HUES48 (cell line): ENCODE data around the gene NCKAP5.

Experiments used
- H3K27ac ChIP-seq: one replicate; pipeline ENCODE4 v1.7.0; 2013; ENCODE audit warnings: low read depth, low read length, inconsistent platforms
- H3K27me3 ChIP-seq: 2 replicates; pipeline ENCODE4 v1.6.1; 2013; ENCODE audit warnings: mild to moderate bottlenecking, low read length; ENCODE audit not compliant: control insufficient read depth, insufficient read depth
- H3K36me3 ChIP-seq: 2 replicates; pipeline ENCODE4 v1.6.1; 2013; ENCODE audit warnings: low read length; ENCODE audit not compliant: control insufficient read depth, insufficient read depth
- H3K4me1 ChIP-seq: 2 replicates; pipeline ENCODE4 v1.6.1; 2013; ENCODE audit warnings: mild to moderate bottlenecking, low read length; ENCODE audit not compliant: control insufficient read depth, insufficient read depth
- H3K4me3 ChIP-seq: 2 replicates; pipeline ENCODE4 v1.5.1; 2013; ENCODE audit warnings: mild to moderate bottlenecking, low read depth, low read length
- H3K9ac ChIP-seq: 2 replicates; pipeline ENCODE4 v1.6.1; 2013; ENCODE audit warnings: mild to moderate bottlenecking, low read depth, low read length, moderate library complexity
- H3K9me3 ChIP-seq: 2 replicates; pipeline ENCODE4 v1.6.1; 2013; ENCODE audit warnings: low read length; ENCODE audit not compliant: control insufficient read depth, insufficient read depth

NCKAP5 gene

DNA sequence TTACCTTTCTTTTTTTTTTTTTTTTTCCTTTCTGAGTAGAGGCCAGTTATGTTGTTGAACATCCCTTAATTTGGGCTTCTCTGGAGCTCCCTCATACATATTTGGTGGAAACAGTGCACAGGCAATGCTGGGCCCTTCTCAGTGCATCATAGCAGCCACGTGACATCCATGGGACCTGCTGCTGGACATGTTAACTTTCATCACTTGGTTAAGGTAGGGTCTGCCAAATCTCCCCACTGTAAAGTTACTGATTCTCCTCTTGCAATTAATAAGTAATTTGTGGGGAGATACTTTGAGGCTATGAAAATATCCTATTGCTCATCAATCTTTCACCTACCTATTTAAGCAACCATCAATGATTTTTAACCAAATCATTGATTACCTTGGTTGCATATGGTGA, 686.7 kb downstream of the NCKAP5 start:
- H3K4me1 ChIP-seq = no peaks in the 10 kb centered on the region
- no peaks in the 10 kb centered on the region for H3K9me3 ChIP-seq
- H3K27me3 ChIP-seq = no peaks in the 10 kb centered on the region
- H3K36me3 ChIP-seq = no peaks in the 10 kb centered on the region
- H3K4me3 ChIP-seq = no peak overlapping the region
- no peak overlapping the region for H3K9ac ChIP-seq
- H3K27ac ChIP-seq = no peak overlapping the region

DNA sequence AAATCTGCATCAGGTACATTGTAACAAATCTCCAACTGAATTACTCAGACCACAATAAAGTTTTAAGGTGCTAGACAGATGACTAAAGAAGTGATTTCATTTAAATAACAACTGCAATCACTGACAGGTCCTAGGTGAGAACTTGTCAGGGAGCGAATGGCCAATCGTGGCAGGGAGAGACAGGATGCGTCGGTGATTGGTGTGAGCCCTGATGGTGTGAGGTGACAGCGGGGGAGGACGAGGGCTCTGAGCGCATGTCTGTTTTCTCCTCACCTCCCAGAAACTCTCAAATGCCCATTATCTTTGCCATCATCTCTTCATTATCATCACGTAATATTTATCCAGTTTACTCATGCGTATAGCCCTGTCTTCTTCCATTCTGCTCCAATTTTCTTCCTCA, 690.3 kb downstream of the NCKAP5 start:
- Histone ChIP-seq H3K36me3 (no peaks in the 10 kb centered on the region), H3K4me1 (no peaks in the 10 kb centered on the region), H3K9ac (no peak overlapping the region), H3K27me3 (no peaks in the 10 kb centered on the region), H3K27ac (no peak overlapping the region), H3K4me3 (no peak overlapping the region), H3K9me3 (no peaks in the 10 kb centered on the region)

DNA sequence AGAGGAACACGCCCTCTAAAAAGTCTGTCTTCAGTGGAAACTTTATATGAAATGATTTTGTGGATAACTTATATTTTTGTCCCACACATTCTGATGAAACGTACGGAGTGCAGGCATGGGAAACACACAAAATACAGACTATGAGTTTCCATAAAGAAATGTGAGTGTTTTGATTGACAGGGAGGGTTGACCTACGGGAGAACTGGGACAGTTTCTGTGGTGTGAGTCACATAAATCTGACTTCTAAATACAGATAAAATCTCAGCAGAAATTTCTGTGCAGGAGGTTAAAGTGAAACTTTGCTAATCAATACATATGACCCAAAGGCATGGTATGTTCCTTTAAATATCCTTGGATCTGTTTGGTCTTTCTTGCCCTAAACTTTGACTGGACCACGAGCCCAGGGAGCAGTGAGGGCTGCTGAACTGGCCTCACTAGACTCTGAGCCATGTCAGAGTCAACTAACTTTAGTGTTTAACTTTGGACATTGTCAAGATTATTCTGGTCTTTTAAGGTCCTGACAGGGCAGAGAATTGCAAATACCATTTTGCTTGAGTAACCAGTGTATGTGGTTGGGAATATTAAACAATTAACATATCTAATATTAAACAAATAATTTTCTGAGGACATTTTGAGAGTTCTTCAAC, 691.4 kb downstream of the NCKAP5 start:
- Histone ChIP-seq H3K4me3 (no peak overlapping the region), H3K27ac (no peak overlapping the region), H3K27me3 (no peaks in the 10 kb centered on the region), H3K4me1 (no peaks in the 10 kb centered on the region), H3K9ac (no peak overlapping the region), H3K36me3 (no peaks in the 10 kb centered on the region), H3K9me3 (no peaks in the 10 kb centered on the region)

DNA sequence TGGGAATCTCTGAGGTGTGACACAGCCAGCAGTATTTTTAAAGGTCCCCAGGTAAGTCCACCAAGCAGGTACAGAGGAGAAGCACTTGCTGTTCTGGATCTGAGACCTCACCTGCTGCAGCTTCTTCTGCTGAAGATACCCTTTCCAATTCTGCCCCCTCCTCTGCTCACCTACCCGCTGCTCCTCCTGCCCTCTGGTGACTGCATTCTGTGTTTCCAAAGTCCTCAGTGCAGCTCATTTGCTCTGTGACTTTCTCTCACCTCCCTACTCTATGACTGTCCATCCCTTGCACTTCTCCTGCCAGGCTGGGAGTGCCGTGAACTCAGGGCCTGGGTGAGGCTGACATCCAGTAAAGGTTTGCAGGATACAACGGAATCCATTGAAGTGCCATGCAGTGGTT, 693.1 kb downstream of the NCKAP5 start:
- H3K36me3 ChIP-seq = no peaks in the 10 kb centered on the region
- H3K9ac ChIP-seq = no peak overlapping the region
- H3K4me3 ChIP-seq = no peak overlapping the region
- H3K9me3 ChIP-seq = no peaks in the 10 kb centered on the region
- no peaks in the 10 kb centered on the region for H3K27me3 ChIP-seq
- H3K4me1 ChIP-seq = no peaks in the 10 kb centered on the region
- H3K27ac ChIP-seq = no peak overlapping the region

DNA sequence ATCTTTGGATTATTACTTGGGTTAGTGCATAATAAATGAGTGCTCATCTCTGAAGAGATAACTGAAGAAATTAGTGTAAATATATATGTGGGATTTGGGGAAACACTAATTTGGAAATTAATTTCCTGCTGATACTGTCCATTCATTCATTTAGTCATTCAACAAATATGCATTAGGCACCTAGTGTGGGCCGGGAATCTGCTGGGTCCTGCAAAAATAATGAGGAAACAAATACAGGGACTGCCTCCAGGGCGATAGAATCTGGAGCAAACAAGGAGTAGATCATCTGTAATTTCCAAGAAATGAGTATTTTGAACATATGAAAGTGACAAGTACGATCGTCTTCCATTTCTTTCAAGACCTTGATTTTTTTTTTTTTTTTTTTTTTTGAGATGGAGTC, 694.5 kb downstream of the NCKAP5 start:
- no peaks in the 10 kb centered on the region for H3K36me3 ChIP-seq
- H3K9ac ChIP-seq = no peak overlapping the region
- no peaks in the 10 kb centered on the region for H3K9me3 ChIP-seq
- H3K27me3 ChIP-seq = no peaks in the 10 kb centered on the region
- no peak overlapping the region for H3K4me3 ChIP-seq
- no peak overlapping the region for H3K27ac ChIP-seq
- no peaks in the 10 kb centered on the region for H3K4me1 ChIP-seq

DNA sequence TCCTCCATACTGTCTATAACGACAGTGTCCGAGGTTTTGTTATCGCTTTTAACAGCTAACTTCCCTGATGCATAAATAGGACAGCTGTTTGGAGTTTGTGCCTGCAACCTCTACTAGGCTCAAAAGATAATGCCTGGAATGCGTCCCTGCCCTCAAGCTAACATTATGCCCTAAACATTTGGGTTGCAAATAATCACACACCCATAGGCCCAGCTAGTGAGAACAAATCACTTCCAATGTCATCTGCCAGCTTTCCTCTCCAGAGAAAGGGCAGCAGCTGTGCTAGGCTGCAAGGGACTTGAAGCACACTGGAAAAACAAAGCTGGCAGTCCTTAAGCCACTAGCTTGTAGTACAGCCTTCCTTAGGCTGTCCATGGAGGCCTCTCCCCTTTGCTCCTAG, 696.4 kb downstream of the NCKAP5 start:
- Histone ChIP-seq H3K36me3 (no peaks in the 10 kb centered on the region), H3K9ac (no peak overlapping the region), H3K27me3 (no peaks in the 10 kb centered on the region), H3K4me3 (no peak overlapping the region), H3K9me3 (no peaks in the 10 kb centered on the region), H3K4me1 (no peaks in the 10 kb centered on the region), H3K27ac (no peak overlapping the region)

DNA sequence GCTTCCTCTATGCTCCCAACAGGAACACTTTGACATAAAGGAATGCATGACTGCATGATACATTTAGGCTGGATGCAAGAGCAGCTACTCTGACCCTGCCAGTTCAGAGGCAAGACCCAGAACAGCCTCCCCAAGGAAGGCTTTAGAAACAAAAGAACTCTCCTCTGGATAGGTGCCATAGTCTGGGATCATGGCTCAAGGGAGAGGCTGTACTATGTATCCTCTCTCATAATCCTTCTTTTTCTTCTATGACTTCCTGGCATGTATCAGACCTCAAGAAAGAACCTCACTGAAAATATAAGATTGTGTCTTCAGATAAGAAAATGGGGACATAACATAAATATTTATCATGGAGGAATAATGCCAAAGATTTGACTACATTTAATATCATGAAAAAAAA, 704.3 kb downstream of the NCKAP5 start:
- H3K4me3 ChIP-seq = no peak overlapping the region
- H3K27ac ChIP-seq = no peak overlapping the region
- H3K36me3 ChIP-seq = no peaks in the 10 kb centered on the region

DNA sequence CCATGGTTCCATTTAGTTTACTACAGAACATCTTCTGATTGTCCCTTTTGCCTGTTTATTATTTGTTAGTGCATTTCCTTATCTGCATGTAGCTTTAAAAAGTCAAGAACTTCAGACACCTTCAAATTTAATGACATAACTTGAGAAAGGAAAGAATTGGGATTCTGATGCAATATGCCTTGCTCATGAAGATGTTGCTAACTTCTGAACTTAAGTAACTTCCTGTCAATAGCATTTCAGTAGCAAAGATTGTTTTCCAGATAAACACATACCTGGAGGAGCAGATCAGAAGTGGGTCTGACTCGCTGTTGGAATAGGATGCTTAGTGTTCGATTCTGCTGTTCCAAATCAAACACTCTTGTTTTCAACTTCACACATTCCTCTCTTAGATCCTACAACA, 708.0 kb downstream of the NCKAP5 start:
- no peak overlapping the region for H3K4me3 ChIP-seq
- no peaks in the 10 kb centered on the region for H3K36me3 ChIP-seq
- H3K27ac ChIP-seq = no peak overlapping the region
- no peak overlapping the region for H3K9ac ChIP-seq
- no peaks in the 10 kb centered on the region for H3K27me3 ChIP-seq
- peaks cover 4% of the 10 kb centered on the region; the same call in 1 of the 2 replicates for H3K4me1 ChIP-seq
- H3K9me3 ChIP-seq = no peaks in the 10 kb centered on the region

More for the DNA sequence above, 704.3 kb downstream of the NCKAP5 start:
- Histone ChIP-seq H3K9ac (no peak overlapping the region), H3K27me3 (no peaks in the 10 kb centered on the region), H3K9me3 (no peaks in the 10 kb centered on the region), H3K4me1 (peaks cover 4% of the 10 kb centered on the region; the same call in 1 of the 2 replicates)

DNA sequence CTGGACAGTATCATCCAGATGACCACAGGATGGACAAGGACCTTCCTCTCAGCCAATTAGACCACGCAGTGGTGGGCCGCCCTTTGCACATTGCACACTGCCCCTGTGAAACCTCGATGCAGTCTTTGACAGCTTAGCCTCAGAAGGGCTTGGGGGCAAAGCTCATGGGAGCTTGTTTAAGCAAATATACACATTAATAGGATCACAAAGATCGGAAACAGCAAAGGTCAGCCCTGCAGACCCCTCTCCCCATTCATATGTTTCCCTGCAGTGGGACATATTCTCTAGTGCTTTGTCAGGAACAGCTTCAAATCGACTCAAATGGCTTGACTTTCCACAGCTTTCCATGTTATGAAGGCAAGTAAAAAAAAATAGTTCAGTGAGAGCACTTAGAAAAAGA, 708.7 kb downstream of the NCKAP5 start:
- no peaks in the 10 kb centered on the region for H3K36me3 ChIP-seq

DNA sequence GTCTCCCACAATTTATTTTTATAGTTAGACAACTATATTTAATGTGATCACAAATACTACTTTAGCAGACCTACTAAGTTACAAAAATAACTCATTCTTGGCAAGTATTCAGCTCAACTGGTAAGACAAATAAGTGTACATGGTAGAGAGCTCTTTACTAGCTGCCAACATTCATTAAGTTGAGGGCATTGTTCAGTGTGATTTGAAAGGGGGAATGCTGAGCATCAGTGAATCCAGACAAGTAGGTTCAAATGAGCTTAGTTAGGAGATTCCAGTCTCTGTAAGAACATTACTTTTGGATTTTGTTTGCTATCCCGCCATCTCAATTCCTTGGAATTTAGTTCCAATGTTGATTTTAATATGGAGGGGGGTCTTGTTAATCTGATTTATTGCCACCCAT, 710.9 kb downstream of the NCKAP5 start:
- Histone ChIP-seq H3K9me3 (no peaks in the 10 kb centered on the region), H3K4me3 (no peak overlapping the region)

More for the DNA sequence above, 708.7 kb downstream of the NCKAP5 start:
- Histone ChIP-seq H3K4me3 (no peak overlapping the region), H3K27me3 (no peaks in the 10 kb centered on the region), H3K9me3 (no peaks in the 10 kb centered on the region), H3K27ac (no peak overlapping the region), H3K9ac (no peak overlapping the region), H3K4me1 (peaks cover 4% of the 10 kb centered on the region; the same call in 1 of the 2 replicates)

DNA sequence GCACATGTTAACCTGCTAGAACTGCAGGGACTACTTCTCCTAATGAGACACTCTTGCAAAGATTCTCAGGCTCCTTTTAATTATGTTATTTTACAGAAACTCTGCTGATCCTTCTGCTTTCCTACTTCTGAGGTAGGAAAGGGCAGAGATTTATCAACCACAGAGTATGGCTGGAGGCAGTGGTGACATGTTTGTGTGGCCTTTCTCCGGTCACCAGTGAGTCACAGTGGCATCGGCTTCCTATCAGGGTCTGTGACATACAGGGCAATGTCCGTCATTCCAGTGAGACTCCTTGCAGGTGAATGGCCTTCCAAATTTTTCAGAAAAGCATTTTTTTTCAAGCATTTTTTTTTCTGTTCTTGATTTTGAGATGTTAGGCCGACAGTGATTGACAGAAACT, 717.6 kb downstream of the NCKAP5 start:
- Histone ChIP-seq H3K36me3 (no peaks in the 10 kb centered on the region), H3K4me3 (no peak overlapping the region), H3K9me3 (no peaks in the 10 kb centered on the region), H3K9ac (no peak overlapping the region), H3K27me3 (no peaks in the 10 kb centered on the region), H3K27ac (no peak overlapping the region), H3K4me1 (no peaks in the 10 kb centered on the region)

More for the DNA sequence above, 710.9 kb downstream of the NCKAP5 start:
- H3K27me3 ChIP-seq = no peaks in the 10 kb centered on the region
- H3K36me3 ChIP-seq = no peaks in the 10 kb centered on the region
- H3K9ac ChIP-seq = no peak overlapping the region
- no peaks in the 10 kb centered on the region for H3K4me1 ChIP-seq
- H3K27ac ChIP-seq = no peak overlapping the region
